ENCODE results near the gene ELOVL7. TPM values are rescaled to one million over a fixed set of nuclear protein-coding genes. Genes with fewer than 3 reads are reported as not detected.

The ELOVL7 gene
- polyA plus RNA-seq, 3 donors = 0.21 to 0.36 (median 0.33) TPM

GRCh38 chr5:60722416-60722815, 121.7 kb downstream of the ELOVL7 start:
- Histone ChIP-seq H3K27me3 (ENCODE audit: control insufficient read depth in 2 of 2, insufficient read depth in 2 of 2, low read length in 2 of 2) (no peaks in the 10 kb centered on the region), H3K36me3 (replicated peaks in 1 of 2; ENCODE audit: control insufficient read depth in 1 of 2, insufficient read depth in 2 of 2, low read length in 2 of 2) (no peaks in the 10 kb centered on the region), H3K9me3 (replicated peaks in 1 of 2; ENCODE audit: control insufficient read depth in 1 of 2, insufficient read depth in 1 of 2, low read length in 2 of 2) (no peaks in the 10 kb centered on the region), H2AFZ (ENCODE audit: insufficient read depth, low read depth, low read length, poor library complexity, severe bottlenecking) (no peak overlapping the region), H3K9ac (ENCODE audit: insufficient read depth, low read length, poor library complexity, severe bottlenecking) (no peak overlapping the region), H3K4me3 (replicated peaks in 1 of 3; ENCODE audit: low read depth in 2 of 3, low read length in 3 of 3) (no peak overlapping the region), H3K79me2 (ENCODE audit: insufficient read depth, low read length) (no peaks in the 10 kb centered on the region), H3K27ac (ENCODE audit: low read depth in 1 of 2, low read length in 2 of 2) (no peak overlapping the region), H3K4me2 (replicated peaks; ENCODE audit: extremely low read depth, low read length, poor library complexity, severe bottlenecking) (no peak overlapping the region), H4K20me1 (ENCODE audit: insufficient read depth, low read length) (no peaks in the 10 kb centered on the region), H3K4me1 (ENCODE audit: control insufficient read depth in 1 of 2, insufficient read depth in 2 of 2, low read length in 2 of 2) (no peaks in the 10 kb centered on the region)
- no CpG with 5 or more reads among the region's 6 CpGs for WGBS (ENCODE audit: insufficient coverage)
- Mint-ChIP-seq H3K4me3 (no peak overlapping the region), H3K4me1 (no peaks in the 10 kb centered on the region), H3K9me3 (peaks cover 0 to 5% (median 0%) of the 10 kb centered on the region in 7 donors), H3K36me3 (no peaks in the 10 kb centered on the region), H3K27ac (no peak overlapping the region), H3K27me3 (ENCODE audit: low read depth in 3 of 3) (peaks cover 1 to 3% (median 1%) of the 10 kb centered on the region in 3 donors)
- TF ChIP-seq CTCF (IDR thresholded peaks at IDR 0.05) = no peak
- DNase-seq = no peak
- intact Hi-C loops (cut with micrococcal nuclease) = no loop called here

GRCh38 chr5:60719329-60719728, 124.7 kb downstream of the ELOVL7 start:
- intact Hi-C loops (cut with micrococcal nuclease) = no loop called here
- Mint-ChIP-seq H3K4me1 (no peaks in the 10 kb centered on the region), H3K27ac (no peak overlapping the region), H3K36me3 (no peaks in the 10 kb centered on the region), H3K4me3 (no peak overlapping the region), H3K9me3 (peaks cover 4 to 15% (median 8%) of the 10 kb centered on the region in 7 donors), H3K27me3 (ENCODE audit: low read depth in 3 of 3) (peaks cover 1 to 4% (median 1%) of the 10 kb centered on the region in 3 donors)
- Histone ChIP-seq H3K4me1 (ENCODE audit: control insufficient read depth in 1 of 2, insufficient read depth in 2 of 2, low read length in 2 of 2) (no peaks in the 10 kb centered on the region), H3K79me2 (ENCODE audit: insufficient read depth, low read length) (no peaks in the 10 kb centered on the region), H4K20me1 (ENCODE audit: insufficient read depth, low read length) (no peaks in the 10 kb centered on the region), H3K9me3 (replicated peaks in 1 of 2; ENCODE audit: control insufficient read depth in 1 of 2, insufficient read depth in 1 of 2, low read length in 2 of 2) (peaks cover 3 to 13% of the 10 kb centered on the region in 2 donors), H3K9ac (ENCODE audit: insufficient read depth, low read length, poor library complexity, severe bottlenecking) (no peak overlapping the region), H3K4me3 (replicated peaks in 1 of 3; ENCODE audit: low read depth in 2 of 3, low read length in 3 of 3) (no peak overlapping the region), H2AFZ (ENCODE audit: insufficient read depth, low read depth, low read length, poor library complexity, severe bottlenecking) (no peak overlapping the region), H3K27ac (ENCODE audit: low read depth in 1 of 2, low read length in 2 of 2) (no peak overlapping the region), H3K4me2 (replicated peaks; ENCODE audit: extremely low read depth, low read length, poor library complexity, severe bottlenecking) (no peak overlapping the region), H3K36me3 (replicated peaks in 1 of 2; ENCODE audit: control insufficient read depth in 1 of 2, insufficient read depth in 2 of 2, low read length in 2 of 2) (no peaks in the 10 kb centered on the region), H3K27me3 (ENCODE audit: control insufficient read depth in 2 of 2, insufficient read depth in 2 of 2, low read length in 2 of 2) (no peaks in the 10 kb centered on the region)
- DNase-seq = no peak
- TF ChIP-seq CTCF (IDR thresholded peaks at IDR 0.05) = no peak
